SK-N-SH (cell line): Measurements from ENCODE around the gene CNTNAP5. TPM values are rescaled to one million over a fixed set of nuclear protein-coding genes. Genes with fewer than 3 reads are reported as not detected.

ENCODE experiments used
- CTCF ChIA-PET: fragments of 300-600, 350-600 bp; formaldehyde crosslinking; extraction: SDS; loops from one replicate; lab custom pipeline; 2021; lab: Yijun Ruan, JAX
- POLR2A ChIA-PET: fragments of 350-600 bp; sonication (Branson Sonifier 250); formaldehyde crosslinking; extraction: SDS; loops from one replicate; lab custom pipeline; 2020; ENCODE audit warnings: antibody characterized with exemption, inconsistent platforms; lab: Yijun Ruan, JAX
- DNase-seq: peaks from one replicate; pipeline ENCODE4 v3.0.0; 2012
- H2AFZ ChIP-seq: fragments of 200-600 bp; sonication (generic); 2 replicates; pipeline ENCODE4 v1.8.1; 2016; ENCODE audit warnings: antibody characterized with exemption, mild to moderate bottlenecking, low read depth
- H3F3A ChIP-seq: fragments of 200-600 bp; sonication (generic); replicated peaks from 2 replicates; pipeline ENCODE3; 2016; ENCODE audit warnings: antibody characterized with exemption, mild to moderate bottlenecking; ENCODE audit not compliant: insufficient read depth
- H3K27ac ChIP-seq, 2 experiments: fragments of 200-500 bp in 1 of 2; fragments of 200-600 bp in 1 of 2; sonication (Bioruptor generic) in 1 of 2; sonication (generic), shearing (Covaris generic) in 1 of 2; 2 replicates each; pipeline versions ENCODE4 v1.5.1 to v1.6.1; 2014 to 2016; ENCODE audit warnings: low read depth in 2 of 2, inconsistent platforms in 1 of 2, low read length in 1 of 2, mild to moderate bottlenecking in 1 of 2, mixed read lengths in 1 of 2
- H3K27me3 ChIP-seq: fragments of 200-600 bp; sonication (generic), shearing (Covaris generic); 2 replicates; pipeline ENCODE4 v1.6.1; 2016; ENCODE audit warnings: mixed run types; ENCODE audit not compliant: insufficient read depth
- H3K36me3 ChIP-seq, 2 experiments: fragments of 200-500 bp in 1 of 2; fragments of 200-600 bp in 1 of 2; sonication (Bioruptor generic) in 1 of 2; sonication (generic) in 1 of 2; replicated peaks in 1 of 2; 2 replicates each; pipeline versions ENCODE3 to v1.5.1; 2014 to 2016; ENCODE audit warnings: low read length in 1 of 2, mild to moderate bottlenecking in 1 of 2; ENCODE audit not compliant: insufficient read depth in 2 of 2, control insufficient read depth in 1 of 2
- H3K4me1 ChIP-seq, 2 experiments: fragments of 200-500 bp in 1 of 2; fragments of 200-600 bp in 1 of 2; sonication (Bioruptor generic) in 1 of 2; sonication (generic), shearing (Covaris generic) in 1 of 2; 2 replicates each; pipeline versions ENCODE4 v1.5.1 to v1.6.1; 2014 to 2016; ENCODE audit warnings: low read depth in 1 of 2, low read length in 1 of 2, mixed run types in 1 of 2; ENCODE audit not compliant: insufficient read depth in 2 of 2, control insufficient read depth in 1 of 2
- H3K4me2 ChIP-seq: fragments of 200-600 bp; sonication (generic), shearing (Covaris generic); 2 replicates; pipeline ENCODE4 v1.6.1; 2017; ENCODE audit warnings: mixed run types
- H3K4me3 ChIP-seq, 2 experiments: fragments of 200-500 bp in 1 of 2; fragments of 200-600 bp in 1 of 2; sonication (Bioruptor generic) in 1 of 2; sonication (generic), shearing (Covaris generic) in 1 of 2; 2 replicates each; pipeline versions ENCODE4 v1.5.1 to v1.8.1; 2014 to 2016; ENCODE audit warnings: low read depth in 2 of 2, inconsistent platforms in 1 of 2, low read length in 1 of 2, mild to moderate bottlenecking in 1 of 2, mixed read lengths in 1 of 2, moderate library complexity in 1 of 2
- H3K79me2 ChIP-seq: fragments of 200-600 bp; sonication (generic); 2 replicates; pipeline ENCODE4 v1.8.1; 2017; ENCODE audit warnings: mild to moderate bottlenecking; ENCODE audit not compliant: insufficient read depth
- H3K9ac ChIP-seq: fragments of 200-600 bp; sonication (generic); 2 replicates; pipeline ENCODE4 v1.6.1; 2017; ENCODE audit warnings: mixed run types
- H3K9me2 ChIP-seq: fragments of 200-600 bp; sonication (generic); 2 replicates; pipeline ENCODE4 v1.6.1; 2017; ENCODE audit warnings: mixed run types
- H3K9me3 ChIP-seq: fragments of 200-600 bp; sonication (generic); 2 replicates; pipeline ENCODE4 v1.6.1; 2017; ENCODE audit warnings: mixed run types, mild to moderate bottlenecking, moderate library complexity
- H4K20me1 ChIP-seq: fragments of 200-600 bp; sonication (generic); 2 replicates; pipeline ENCODE4 v1.6.1; 2017; ENCODE audit warnings: mild to moderate bottlenecking, mixed run types; ENCODE audit not compliant: insufficient read depth
- CHD2 ChIP-seq: fragments of 150-350 bp; IDR thresholded peaks from 2 replicates; pipeline ENCODE4 v1.6.1; 2018; ENCODE audit warnings: low read length; ENCODE audit not compliant: partially characterized antibody
- ELF1 ChIP-seq: IDR thresholded peaks from 2 replicates; pipeline ENCODE4 v1.4.0; 2012
- EP300 ChIP-seq, 2 experiments: IDR thresholded peaks; 2 replicates each; pipeline versions ENCODE4 v1.4.0 to v1.6.1; 2012; ENCODE audit warnings: borderline replicate concordance in 1 of 2, low read depth in 1 of 2, low read length in 1 of 2
- EZH2phosphoT487 ChIP-seq: fragments of 200-600 bp; sonication (generic); IDR thresholded peaks from 2 replicates; pipeline ENCODE4 v1.6.1; 2017; ENCODE audit warnings: low read depth, mixed run types, mild to moderate bottlenecking, antibody characterized with exemption, moderate library complexity, borderline replicate concordance
- GABPA ChIP-seq: IDR thresholded peaks from 2 replicates; pipeline ENCODE4 v1.4.0; 2012; ENCODE audit warnings: low read depth, mild to moderate bottlenecking
- GATA2 ChIP-seq: sonication (generic); formaldehyde crosslinking; IDR thresholded peaks from 2 replicates; pipeline ENCODE4 v1.5.0; 2020; ENCODE audit warnings: mild to moderate bottlenecking, missing genetic modification reagents
- IRF3 ChIP-seq: fragments of 150-350 bp; IDR thresholded peaks from 2 replicates; pipeline ENCODE4 v1.6.1; 2016; ENCODE audit warnings: mild to moderate bottlenecking, low read depth, low read length
- MAX ChIP-seq: IDR thresholded peaks from 2 replicates; pipeline ENCODE4 v1.4.0; 2012; ENCODE audit warnings: low read depth
- MXI1 ChIP-seq: IDR thresholded peaks from 2 replicates; pipeline ENCODE4 v1.6.1; 2012; ENCODE audit warnings: mild to moderate bottlenecking, low read depth, low read length, improper control_type of control experiment
- NFIC ChIP-seq: IDR thresholded peaks from 2 replicates; pipeline ENCODE4 v1.4.0; 2012; ENCODE audit warnings: borderline replicate concordance
- PBX3 ChIP-seq: IDR thresholded peaks from 2 replicates; pipeline ENCODE4; 2012
- RFX5 ChIP-seq: IDR thresholded peaks from 2 replicates; pipeline ENCODE4 v1.6.1; 2012; ENCODE audit warnings: mild to moderate bottlenecking, improper control_type of control experiment, low read length
- RXRA ChIP-seq: IDR thresholded peaks from 2 replicates; pipeline ENCODE4 v1.4.0; 2012; ENCODE audit warnings: low read depth, mild to moderate bottlenecking, borderline replicate concordance
- SIN3A ChIP-seq: IDR thresholded peaks from 2 replicates; pipeline ENCODE4 v1.6.1; 2012; ENCODE audit warnings: low read depth, mild to moderate bottlenecking, low read length, moderate library complexity, borderline replicate concordance
- USF1 ChIP-seq: IDR thresholded peaks from 2 replicates; pipeline ENCODE4 v1.4.0; 2012; ENCODE audit warnings: low read depth, borderline replicate concordance
- YY1 ChIP-seq: IDR thresholded peaks from 2 replicates; pipeline ENCODE4 v1.4.0; 2012; ENCODE audit warnings: low read depth, mild to moderate bottlenecking
- WGBS: methylation state at CpG from one replicate; pipeline ENCODE4 v1.1.6; 2017; ENCODE audit warnings: low lambda C conversion rate; 5-methylcytosine and 5-hydroxymethylcytosine counted together
- polyA plus RNA-seq, 3 experiments: library from polyadenylated mRNA; depleted of rRNA; stranded (reverse); fragments of >200 nt; gene quantifications; 2 replicates each; pipeline ENCODE4 v1.2.3, GENCODE V29; 2012

Gene CNTNAP5
- polyA plus RNA-seq, 1 of the 3 experiments (the other 2 are of a cell fraction), result 0.08 TPM

GRCh38 chr2:124586210-124586609 is 561.1 kb downstream of the CNTNAP5 start:
- CTCF ChIA-PET, result interaction anchor here (1.1 kb wide), 1 partner anchor 89 kb away, joined by 3 read pairs; no protein-coding TSS in a partner anchor
- TF ChIP-seq IRF3, result no peak
- TF ChIP-seq RFX5, result no peak
- no peak for TF ChIP-seq SIN3A
- TF ChIP-seq ELF1, result no peak
- TF ChIP-seq GATA2, result no peak
- no peak for TF ChIP-seq CHD2
- TF ChIP-seq EZH2phosphoT487, result no peak
- no peak for TF ChIP-seq PBX3

GRCh38 chr2:124586835-124587234 is 561.7 kb downstream of the CNTNAP5 start:
- ChIA-PET CTCF (interaction anchor here (1.1 kb wide), 1 partner anchor 90 kb away, joined by 3 read pairs; no protein-coding TSS in a partner anchor), POLR2A (no interaction called here)
- TF ChIP-seq EP300 (IDR thresholded peaks at IDR 0.05; ENCODE audit: borderline replicate concordance in 1 of 2, low read depth in 1 of 2, low read length in 1 of 2) (no peak), ELF1 (no peak), MXI1 (no peak), YY1 (no peak), GABPA (no peak), NFIC (no peak), MAX (no peak), EZH2phosphoT487 (no peak), RXRA (no peak), RFX5 (no peak), USF1 (no peak)
- Histone ChIP-seq H3K9me3 (no peaks in the 10 kb centered on the region), H4K20me1 (no peaks in the 10 kb centered on the region), H3K27ac (no peak overlapping the region), H3K79me2 (no peaks in the 10 kb centered on the region), H2AFZ (no peak overlapping the region), H3K9ac (no peak overlapping the region), H3F3A (no peaks in the 10 kb centered on the region), H3K4me2 (no peak overlapping the region), H3K4me3 (no peak overlapping the region), H3K36me3 (no peaks in the 10 kb centered on the region), H3K4me1 (peaks cover 0 to 5% of the 10 kb centered on the region in 2 experiments; a peak in 1 of 4 replicates), H3K9me2 (no peaks in the 10 kb centered on the region), H3K27me3 (no peaks in the 10 kb centered on the region)
- no peak for DNase-seq
- 8% methylated on average over 2 of the region's 2 CpGs for WGBS

More at GRCh38 chr2:124586210-124586609, 561.1 kb downstream of the CNTNAP5 start:
- no peak overlapping the region for H2AFZ ChIP-seq
- H3K4me3 ChIP-seq, result no peak overlapping the region
- H3K79me2 ChIP-seq, result no peaks in the 10 kb centered on the region
- H3K27ac ChIP-seq, result no peak overlapping the region
- no peaks in the 10 kb centered on the region for H3K9me2 ChIP-seq
- 73% methylated on average over 3 of the region's 3 CpGs for WGBS
- no peaks in the 10 kb centered on the region for H3K27me3 ChIP-seq
- H4K20me1 ChIP-seq, result no peaks in the 10 kb centered on the region
- no peaks in the 10 kb centered on the region for H3F3A ChIP-seq
- POLR2A ChIA-PET, result no interaction called here
- peaks cover 0 to 5% of the 10 kb centered on the region in 2 experiments; a peak in 1 of 4 replicates for H3K4me1 ChIP-seq
- no peaks in the 10 kb centered on the region for H3K36me3 ChIP-seq
- H3K4me2 ChIP-seq, result no peak overlapping the region
- H3K9ac ChIP-seq, result no peak overlapping the region
- DNase-seq, result no peak
- no peaks in the 10 kb centered on the region for H3K9me3 ChIP-seq
